Measurements from ENCODE around the gene PFKFB3.
"Not testable (repeated sequence)": the region's sequence is repeated elsewhere in the genome, so short reads cannot be mapped to it uniquely, and the experiment has no call there.

Gene PFKFB3

GRCh38 chr10:6202684-6203330, at the start of gene PFKFB3:
TSS of gene PFKFB3 (plus strand) at chr10:6202932. CDS start at chr10:6203261, 329 bp downstream.
- peak; percentile 98 for DNase-seq

GRCh38 chr10:6153845-6154244, 48.9 kb upstream of the PFKFB3 start:
- DNase-seq: no peak

GRCh38 chr10:6154566-6154965, 48.2 kb upstream of the PFKFB3 start:
- no peak for DNase-seq

- no peak for DNase-seq
These were observed 44.5 kb upstream of the PFKFB3 start for GRCh38 chr10:6158276-6158675.

- no peak for DNase-seq
These were observed 40.8 kb upstream of the PFKFB3 start for GRCh38 chr10:6161921-6162320.

GRCh38 chr10:6162589-6163356, 40.0 kb upstream of the PFKFB3 start:
- DNase-seq: peak; percentile 35

- peak; percentile 98 for DNase-seq
These were observed 39.1 kb upstream of the PFKFB3 start for GRCh38 chr10:6163364-6164270.

GRCh38 chr10:6164271-6165095, 38.2 kb upstream of the PFKFB3 start:
- peak; percentile 21 for DNase-seq

GRCh38 chr10:6165221-6165725, 37.5 kb upstream of the PFKFB3 start:
- DNase-seq: no peak

- DNase-seq: not testable (repeated sequence)
These were observed 36.8 kb upstream of the PFKFB3 start for GRCh38 chr10:6165933-6166332.

- DNase-seq: no peak
These were observed 35.3 kb upstream of the PFKFB3 start for GRCh38 chr10:6167456-6167855.

- DNase-seq: no peak
These were observed 34.6 kb upstream of the PFKFB3 start for GRCh38 chr10:6168084-6168483.

GRCh38 chr10:6170638-6171037, 32.1 kb upstream of the PFKFB3 start:
- no peak for DNase-seq

- no peak for DNase-seq
These were observed 30.6 kb upstream of the PFKFB3 start for GRCh38 chr10:6171881-6172695.

GRCh38 chr10:6173203-6173602, 29.5 kb upstream of the PFKFB3 start:
- DNase-seq: peak; percentile 41

GRCh38 chr10:6174201-6174874, 28.4 kb upstream of the PFKFB3 start:
- no peak for DNase-seq

GRCh38 chr10:6175329-6176055, 27.2 kb upstream of the PFKFB3 start:
- DNase-seq: no peak

GRCh38 chr10:6176691-6177231, 26.0 kb upstream of the PFKFB3 start:
- DNase-seq: no peak

GRCh38 chr10:6177880-6178281, 24.9 kb upstream of the PFKFB3 start:
- no peak for DNase-seq

- no peak for DNase-seq
These were observed 24.2 kb upstream of the PFKFB3 start for GRCh38 chr10:6178581-6178980.

Measured in DMS53 (cell line).